ENCODE measurements around the gene FAM156A.
"Not testable (repeated sequence)": the region's sequence is repeated elsewhere in the genome, so short reads cannot be mapped to it uniquely, and the experiment has no call there.

FAM156A gene

GRCh38 chrX:52905531-52905930, 52.8 kb downstream of the FAM156A start:
- DNase-seq (ENCODE audit: low read depth in 2 of 2), result not testable (repeated sequence)
